CD4-positive, alpha-beta T cell treated with Interleukin-17A for 4 hours (primary cell): ENCODE results near the gene KRT7.
"Not testable (repeated sequence)": the region's sequence is repeated elsewhere in the genome, so short reads cannot be mapped to it uniquely, and the experiment has no call there.

Experiments
- DNase-seq: peaks from one replicate; pipeline ENCODE4 v3.0.0-alpha.2; 2020; ENCODE audit warnings: mixed read lengths

KRT7 gene

DNA sequence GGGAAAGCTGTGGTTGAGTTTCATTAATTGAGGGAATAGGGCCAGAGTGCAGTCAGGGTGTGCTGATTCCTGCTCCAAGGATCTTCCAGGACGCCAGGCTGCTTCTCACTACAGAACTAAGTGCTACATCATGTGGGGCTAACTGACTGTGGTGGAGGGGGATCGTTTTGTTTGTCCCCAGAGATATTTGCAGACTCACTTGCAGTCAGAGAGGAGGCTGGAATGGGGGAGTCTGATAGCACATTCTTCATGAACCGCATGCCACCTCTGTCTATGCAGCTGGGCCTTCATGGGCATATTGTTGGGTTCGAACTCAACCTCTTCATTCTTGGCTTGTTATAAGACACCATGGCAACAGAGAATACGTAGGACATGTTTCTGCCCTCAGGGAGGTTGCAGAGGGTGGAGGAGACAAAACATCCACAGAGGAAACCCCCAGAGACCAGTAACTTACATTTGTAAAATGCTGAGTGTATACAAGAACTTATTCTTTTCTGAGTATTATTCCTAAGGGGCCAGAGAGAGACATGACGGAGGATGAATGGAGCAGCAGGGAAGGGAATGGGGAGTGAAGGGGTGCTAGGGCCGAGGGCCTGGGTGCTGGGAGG lies 13.0 kb downstream of the KRT7 start:
- DNase-seq, result no peak

GRCh38 chr12:52246720-52247621 lies 13.9 kb downstream of the KRT7 start:
- DNase-seq, result no peak

DNA sequence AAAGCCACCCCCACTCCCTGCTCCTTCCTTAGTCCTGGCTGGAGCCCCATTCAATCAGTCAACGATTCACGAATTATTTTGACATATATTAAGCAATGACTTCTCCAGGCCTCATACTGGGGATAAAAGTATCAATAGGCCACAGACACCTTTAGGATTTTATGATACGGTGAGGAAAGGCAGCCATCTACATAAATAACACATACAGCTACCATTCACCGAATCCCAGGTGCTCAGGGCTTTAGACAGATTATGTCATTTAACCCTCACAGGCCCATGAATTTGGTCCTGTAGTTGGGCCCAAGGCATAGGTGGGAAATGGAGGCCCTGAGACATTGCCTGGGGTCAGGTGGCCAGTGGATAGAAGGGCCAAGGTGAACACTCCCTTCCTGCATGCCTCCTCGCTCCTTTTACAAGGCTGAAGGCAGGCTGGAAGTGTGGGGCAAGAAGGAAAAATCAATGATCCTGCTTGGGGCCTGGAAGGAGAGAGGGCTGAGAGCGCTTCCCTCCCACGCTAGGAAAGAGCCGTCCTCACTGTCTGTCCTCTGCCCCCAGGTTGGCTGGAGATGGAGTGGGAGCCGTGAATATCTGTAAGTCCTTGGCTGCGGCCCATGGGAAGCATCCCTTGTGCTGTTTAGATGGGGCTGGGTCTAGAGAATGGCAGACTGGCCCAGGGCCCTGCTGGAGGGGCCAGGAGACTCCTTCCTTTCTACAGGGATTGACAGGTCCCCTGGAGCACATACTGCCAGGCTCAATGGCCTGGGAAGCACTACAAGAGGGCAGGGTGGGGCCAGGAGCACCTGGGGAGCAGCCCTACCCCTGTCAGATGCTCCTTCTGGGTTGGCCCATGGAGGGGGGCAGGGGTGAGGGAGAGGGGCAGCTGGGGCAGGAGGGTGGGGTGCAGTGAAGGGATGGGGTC lies 14.8 kb downstream of the KRT7 start:
- DNase-seq, result no peak

GRCh38 chr12:52248541-52249461 lies 15.8 kb downstream of the KRT7 start:
- DNase-seq, result no peak

DNA sequence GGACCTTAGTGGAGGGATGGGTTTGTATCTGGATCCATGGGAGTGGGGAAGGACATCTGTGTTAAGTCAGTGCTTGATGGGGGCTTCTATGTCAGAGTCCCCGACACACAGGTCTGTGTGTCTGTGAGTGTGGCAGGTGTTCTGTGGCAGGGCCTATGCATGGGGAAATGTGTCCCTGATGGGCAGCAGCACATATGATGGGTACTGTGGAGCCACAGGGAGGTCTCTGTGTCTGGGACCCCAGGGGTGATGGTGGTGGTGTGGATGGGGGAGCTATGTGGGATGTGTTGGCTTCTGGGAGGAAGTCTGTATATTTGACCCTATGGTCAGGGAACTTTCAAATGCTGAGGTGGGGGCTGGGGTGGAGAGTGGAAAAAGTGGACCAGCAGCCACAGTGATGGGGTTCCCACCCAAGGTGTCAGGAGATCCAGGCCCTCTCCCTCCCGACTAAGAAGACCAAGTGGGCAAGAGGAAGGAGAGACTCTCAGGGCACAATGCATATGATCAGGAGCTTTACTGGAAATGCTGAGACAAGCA lies 16.5 kb downstream of the KRT7 start:
- no peak for DNase-seq

DNA sequence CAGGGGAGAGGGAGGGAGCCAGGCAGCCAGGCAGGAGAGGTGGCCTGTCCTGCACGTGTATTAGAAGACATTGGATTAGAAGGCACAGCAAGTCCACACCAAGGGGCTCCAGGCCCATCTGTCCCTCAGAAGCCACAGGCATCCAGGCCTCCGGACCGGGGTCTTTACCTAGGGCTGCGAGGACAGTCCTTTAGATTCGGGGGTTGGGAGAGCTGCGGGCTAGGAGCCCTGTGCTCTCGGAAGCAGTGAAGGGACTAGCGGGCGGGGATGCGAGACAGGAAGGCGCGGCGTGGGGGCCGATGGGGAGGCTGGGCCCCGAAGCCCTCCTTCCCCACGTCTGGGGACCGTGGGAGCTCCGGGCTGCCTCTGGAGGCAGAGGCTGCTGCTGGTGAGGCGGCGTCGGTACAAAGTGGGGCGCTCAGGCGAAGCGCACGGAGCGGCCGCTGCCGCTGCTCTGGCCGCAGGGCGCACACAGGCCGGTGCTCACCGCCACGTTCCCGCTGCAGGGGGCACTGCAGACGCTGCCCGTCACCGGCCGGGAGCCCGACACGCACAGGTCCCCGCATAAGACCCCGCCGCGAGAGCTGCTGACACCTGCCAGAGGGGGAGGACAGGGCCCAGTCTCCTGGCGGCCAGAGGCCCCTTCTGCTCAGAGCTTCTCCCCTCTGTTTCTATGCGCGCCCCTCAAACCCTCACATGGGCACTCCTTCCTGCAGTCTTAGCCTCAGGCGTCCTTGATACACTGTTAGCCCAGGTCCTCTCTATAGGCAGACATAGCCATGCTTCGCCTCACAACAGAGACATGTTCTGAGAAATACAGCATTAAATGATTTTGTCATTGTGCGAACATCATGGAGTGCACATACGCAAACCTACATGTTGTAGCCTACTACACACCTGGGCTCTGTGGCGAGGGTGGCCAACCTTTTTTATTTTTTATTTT lies 17.3 kb downstream of the KRT7 start:
- no peak for DNase-seq

DNA sequence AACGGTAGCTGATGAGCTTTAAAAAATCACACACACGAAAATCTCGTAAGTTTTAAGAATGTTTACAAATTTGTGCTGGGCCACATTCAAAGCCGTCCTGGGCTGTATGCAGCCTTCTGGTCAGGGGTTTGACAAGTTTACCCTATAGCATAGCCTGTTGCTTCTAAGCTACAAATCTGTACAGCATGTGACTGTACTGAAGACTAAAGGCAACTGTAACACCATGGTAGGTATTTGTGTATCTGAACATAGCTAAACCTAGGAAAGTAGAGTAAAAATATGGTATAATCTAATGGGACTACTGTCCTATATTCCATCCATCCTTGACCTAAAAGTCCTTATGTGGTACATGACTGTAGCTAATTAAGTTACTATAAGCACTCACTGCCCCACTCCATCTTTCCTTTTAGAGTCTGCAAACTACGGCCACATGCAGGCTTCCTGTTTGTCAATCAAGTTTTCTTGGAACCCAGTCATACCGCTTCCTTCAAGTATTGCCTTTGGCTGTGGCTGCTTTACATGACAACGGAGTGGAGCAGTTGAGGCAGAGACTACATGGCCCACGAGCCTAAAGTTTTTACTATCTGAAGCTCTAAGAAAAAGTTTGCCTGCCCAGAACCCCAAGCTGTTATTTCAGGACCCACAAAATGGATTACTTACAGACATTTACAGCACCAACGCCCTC lies 18.5 kb downstream of the KRT7 start:
- DNase-seq, result no peak

DNA sequence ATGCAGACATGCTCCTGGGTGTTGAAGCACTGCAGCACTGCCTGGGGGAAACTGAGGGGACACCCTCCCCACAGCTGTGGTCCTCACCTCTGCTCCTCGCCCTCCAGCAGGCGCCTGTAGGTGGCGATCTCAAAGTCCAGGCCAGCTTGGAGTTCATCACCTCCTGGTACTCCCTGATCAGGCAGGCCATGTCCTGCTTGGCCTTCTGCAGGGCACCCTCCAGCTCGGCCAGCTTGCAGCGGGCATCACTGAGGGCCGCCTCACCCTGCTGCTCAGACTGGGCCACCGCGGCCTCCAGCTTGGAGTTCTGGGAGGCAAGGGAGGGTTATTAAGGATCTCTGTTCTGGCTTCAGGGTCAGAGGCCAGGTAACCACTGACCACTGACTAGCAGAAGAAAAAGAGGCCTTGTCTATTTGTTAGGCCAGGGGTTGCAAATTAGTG lies 19.2 kb downstream of the KRT7 start:
- DNase-seq, result not testable (repeated sequence)

DNA sequence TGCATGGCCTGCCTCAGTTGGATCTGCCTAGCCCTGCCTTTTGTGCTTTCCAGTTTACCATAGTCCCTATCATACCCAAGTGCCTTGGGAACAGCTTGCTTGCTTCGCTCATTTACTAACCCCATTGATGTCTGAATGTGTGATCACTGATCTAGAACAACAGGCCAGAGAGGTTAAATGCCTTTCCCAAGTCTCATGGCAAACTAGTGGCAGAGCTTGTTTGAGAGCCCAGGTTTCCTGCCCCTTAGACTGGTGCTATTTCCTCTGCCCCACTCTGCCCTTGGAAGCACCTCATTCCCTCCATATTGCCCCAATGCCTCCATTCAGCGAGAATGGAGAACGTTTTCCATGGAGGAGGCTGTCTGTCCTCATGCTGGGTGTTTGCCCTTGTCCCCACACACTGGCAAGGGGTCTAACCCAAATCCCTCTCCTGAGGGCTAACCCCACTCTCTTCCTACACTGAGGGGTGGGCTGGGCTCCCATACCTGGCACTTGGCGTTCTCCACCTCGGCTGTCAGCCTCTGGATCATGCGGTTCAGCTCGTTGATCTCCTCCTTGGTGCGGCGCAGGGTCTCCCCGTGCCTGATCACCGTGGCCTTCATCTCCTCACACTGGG lies 19.8 kb downstream of the KRT7 start:
- DNase-seq, result no peak

DNA sequence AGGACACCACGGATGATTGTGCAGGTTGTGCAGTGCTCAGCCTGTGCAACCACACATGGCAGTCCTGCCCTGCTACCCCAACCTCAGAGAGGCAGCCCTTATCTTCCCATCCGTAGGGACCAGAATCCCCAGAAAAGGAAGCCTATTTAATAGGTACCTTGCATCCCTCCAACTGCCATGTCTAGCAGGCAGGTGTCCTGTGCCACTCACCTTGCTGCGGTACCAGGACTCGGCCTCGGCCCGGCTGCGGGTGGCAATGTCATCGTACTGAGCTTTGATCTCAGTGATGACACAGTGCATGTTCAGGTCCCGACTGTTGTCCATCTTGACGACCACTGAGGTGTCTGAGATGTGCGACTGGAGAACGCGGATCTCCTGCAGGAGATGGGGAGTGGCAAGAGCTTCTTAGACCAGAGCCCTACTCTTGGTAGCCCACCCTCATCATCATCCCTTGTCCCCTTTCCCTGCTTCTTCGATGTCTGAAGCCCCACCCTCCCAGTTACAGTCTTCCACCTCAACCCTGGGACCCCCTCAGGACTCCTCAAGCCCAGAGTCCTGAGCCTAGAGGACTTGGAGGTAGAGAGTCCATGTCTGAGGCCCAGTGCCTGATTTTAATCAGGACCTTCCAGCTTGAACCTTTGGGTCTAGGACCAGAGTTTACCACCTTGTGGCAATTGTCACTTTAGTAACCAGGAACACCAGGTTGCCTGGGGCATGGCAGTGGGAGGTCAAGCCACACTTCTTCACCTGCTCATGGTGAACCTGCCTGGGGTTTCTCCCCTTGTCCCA lies 20.5 kb downstream of the KRT7 start:
- DNase-seq, result no peak

DNA sequence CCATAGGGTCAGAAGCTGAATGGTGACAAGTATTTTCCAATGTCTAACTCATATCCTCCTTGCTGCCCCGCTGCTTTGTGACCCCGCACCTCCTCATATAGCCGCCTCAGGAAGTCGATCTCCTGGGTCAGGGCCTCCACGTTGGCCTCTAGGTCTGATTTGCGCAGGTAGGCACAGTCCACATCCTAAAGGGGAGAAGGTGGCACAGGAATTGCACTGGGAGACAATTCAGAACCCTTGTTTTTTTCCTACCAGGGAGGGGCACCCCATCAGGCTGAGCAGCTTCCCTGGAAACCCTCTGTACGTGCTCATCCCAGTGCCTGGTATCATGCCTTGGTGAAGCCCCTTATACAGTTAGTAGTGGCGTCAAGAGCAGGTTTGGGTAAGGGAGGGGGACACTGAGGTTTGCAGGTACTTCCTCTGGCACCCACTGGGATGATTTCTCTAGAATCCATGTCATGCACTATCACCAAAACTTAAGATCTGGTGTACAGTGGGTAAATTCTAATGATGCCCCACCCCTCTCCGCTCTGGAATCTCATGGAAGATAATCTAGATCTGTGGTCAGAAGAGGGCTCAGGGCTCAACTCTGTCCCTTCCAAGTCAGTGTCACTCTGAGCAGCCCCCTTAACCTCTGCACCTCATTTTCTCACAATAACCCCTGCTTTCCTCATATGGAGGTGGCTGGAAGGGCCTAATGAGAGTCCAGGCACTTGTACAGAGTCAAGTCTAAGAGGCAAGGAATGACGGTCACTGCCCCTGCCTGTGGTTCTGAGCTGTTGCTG lies 21.3 kb downstream of the KRT7 start:
- DNase-seq, result no peak

DNA sequence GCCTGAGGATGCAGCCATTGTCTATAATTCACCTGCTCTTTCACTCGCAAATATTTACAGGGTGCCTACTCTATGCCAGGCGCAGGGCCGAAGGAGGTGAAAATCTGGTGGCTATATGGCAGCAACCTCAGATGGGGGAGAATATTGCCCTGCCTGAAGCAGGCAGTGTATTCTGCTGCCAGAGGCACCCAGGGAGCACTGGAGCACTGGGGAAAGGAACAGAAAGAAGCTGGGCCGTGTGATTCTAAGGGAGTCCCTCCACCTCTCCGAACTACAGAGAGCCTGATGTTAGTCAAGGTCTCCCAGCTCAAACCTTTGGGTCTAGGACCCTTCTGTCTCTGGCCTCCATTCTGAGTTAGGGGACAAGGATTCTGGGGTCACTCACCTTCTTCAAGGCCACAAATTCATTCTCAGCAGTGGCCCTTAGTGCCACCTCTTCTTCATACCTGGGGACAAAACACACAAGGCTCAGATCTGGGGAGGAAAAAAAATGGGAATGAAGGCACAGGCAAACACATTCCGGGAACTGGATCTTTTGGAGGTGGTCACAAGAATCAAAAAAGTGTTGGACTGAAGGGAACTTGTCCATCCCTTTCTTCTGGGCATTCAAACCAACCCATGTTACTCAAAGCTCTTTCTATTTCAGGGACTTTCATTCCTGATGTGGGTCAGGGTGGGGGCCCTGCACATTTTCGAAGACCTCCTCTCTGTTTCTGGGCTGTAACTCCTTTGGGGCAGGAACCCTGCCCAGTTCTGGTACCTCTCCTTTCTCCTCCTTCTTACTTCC lies 22.1 kb downstream of the KRT7 start:
- no peak for DNase-seq

GRCh38 chr12:52255926-52256583 lies 23.0 kb downstream of the KRT7 start:
- no peak for DNase-seq

- DNase-seq, result no peak
These were observed 23.5 kb downstream of the KRT7 start for GRCh38 chr12:52256584-52256935.

DNA sequence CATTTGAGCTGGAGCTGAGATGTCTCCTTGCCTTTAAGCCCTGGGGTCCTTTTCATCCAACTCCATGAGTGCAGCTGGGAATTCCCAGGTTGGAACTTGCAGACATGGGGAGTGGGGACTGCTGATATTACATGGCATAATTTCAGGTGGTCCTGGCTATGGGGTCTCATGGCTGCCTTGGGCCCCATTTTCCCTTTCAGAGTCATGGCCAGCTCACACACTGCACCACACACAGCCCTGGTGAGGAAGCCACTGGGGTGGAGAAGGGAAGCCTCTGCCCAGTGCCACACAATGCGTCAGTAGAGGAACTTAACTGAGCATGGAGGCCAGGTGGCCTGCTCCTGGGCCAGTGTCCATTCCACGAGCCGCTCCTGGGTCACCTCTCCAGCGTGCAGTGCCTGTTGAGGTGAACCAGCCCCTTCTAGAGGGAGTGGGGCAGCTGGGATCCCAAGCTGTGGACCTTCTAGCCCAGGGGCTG lies 24.1 kb downstream of the KRT7 start:
- no peak for DNase-seq

DNA sequence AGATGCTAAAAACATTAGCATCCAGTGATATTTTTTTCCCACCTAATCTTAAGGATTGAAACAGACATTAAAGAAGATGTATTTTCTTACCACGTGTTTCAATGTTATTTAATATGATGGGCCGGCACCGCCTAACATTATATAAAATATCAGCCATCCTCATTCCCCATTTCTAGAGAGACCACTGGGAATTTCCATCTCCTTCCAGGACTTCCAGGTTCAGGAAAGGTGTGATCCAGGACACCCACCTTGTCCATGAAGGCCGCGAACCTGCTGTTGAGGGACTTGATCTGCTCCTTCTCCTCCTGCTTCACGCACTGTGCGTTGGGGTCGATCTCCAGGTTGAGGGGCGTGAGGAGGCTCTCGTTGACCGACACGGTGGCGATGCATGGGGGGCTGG lies 24.9 kb downstream of the KRT7 start:
- DNase-seq, result not testable (repeated sequence)
